GM19452 (cell line): ENCODE data around the gene GCNT1.
A peak's percentile ranks its signal among the peaks of the same experiment; 100 is the strongest.
"Not testable (repeated sequence)": the region's sequence is repeated elsewhere in the genome, so short reads cannot be mapped to it uniquely, and the experiment has no call there.

ENCODE experiments used
- ATAC-seq: cut with Tn5 transposase; IDR thresholded peaks from one replicate; pipeline ENCODE4 v1.9.1; 2021; ENCODE audit not compliant: unreplicated experiment

GCNT1 gene

GRCh38 chr9:76441551-76442322 is 17.2 kb upstream of the GCNT1 start:
- peak; percentile 71 for ATAC-seq

GRCh38 chr9:76443887-76444286 is 15.1 kb upstream of the GCNT1 start:
- no peak for ATAC-seq

GRCh38 chr9:76444322-76444929 is 14.6 kb upstream of the GCNT1 start:
- no peak for ATAC-seq

- ATAC-seq: no peak
Observed at GRCh38 chr9:76445976-76446375, 13.0 kb upstream of the GCNT1 start.

GRCh38 chr9:76448501-76448900 is 10.5 kb upstream of the GCNT1 start:
- ATAC-seq: no peak

- ATAC-seq: no peak
Observed at GRCh38 chr9:76451234-76451633, 7.7 kb upstream of the GCNT1 start.

GRCh38 chr9:76452839-76453238 is 6.1 kb upstream of the GCNT1 start:
- ATAC-seq: no peak

- no peak for ATAC-seq
Observed at GRCh38 chr9:76453785-76454184, 5.2 kb upstream of the GCNT1 start.

- no peak for ATAC-seq
Observed at GRCh38 chr9:76454311-76454710, 4.7 kb upstream of the GCNT1 start.

GRCh38 chr9:76456202-76456926 is 2.6 kb upstream of the GCNT1 start:
- no peak for ATAC-seq

- ATAC-seq: no peak
Observed at GRCh38 chr9:76459694-76460635, 983 bp downstream of the GCNT1 start.

GRCh38 chr9:76462126-76462525 is 3.1 kb downstream of the GCNT1 start:
- ATAC-seq: no peak

GRCh38 chr9:76463211-76463610 is 4.2 kb downstream of the GCNT1 start:
- ATAC-seq: no peak

- ATAC-seq: no peak
Observed at GRCh38 chr9:76464706-76465105, 5.7 kb downstream of the GCNT1 start.

GRCh38 chr9:76465442-76466298 is 6.7 kb downstream of the GCNT1 start:
- no peak for ATAC-seq

GRCh38 chr9:76466299-76466605 is 7.3 kb downstream of the GCNT1 start:
- no peak for ATAC-seq

- ATAC-seq: no peak
Observed at GRCh38 chr9:76474419-76474818, 15.4 kb downstream of the GCNT1 start.

GRCh38 chr9:76475686-76476085 is 16.7 kb downstream of the GCNT1 start:
- no peak for ATAC-seq

GRCh38 chr9:76477818-76478217 is 18.8 kb downstream of the GCNT1 start:
- ATAC-seq: not testable (repeated sequence)

GRCh38 chr9:76478226-76478625 is 19.2 kb downstream of the GCNT1 start:
- ATAC-seq: no peak
